KMS-11 (cell line): ENCODE results near the gene TPST1.

Experiments
- H2AFZ ChIP-seq: fragments of 200-600 bp; sonication (generic); 2 replicates; pipeline ENCODE4 v1.6.1; 2016; ENCODE audit warnings: antibody characterized with exemption, mixed run types, low read depth
- H3K27ac ChIP-seq: fragments of 200-600 bp; sonication (generic); 2 replicates; pipeline ENCODE4 v1.6.1; 2016; ENCODE audit warnings: mild to moderate bottlenecking, mixed run types
- H3K27me3 ChIP-seq: fragments of 200-600 bp; sonication (generic); 2 replicates; pipeline ENCODE4 v1.6.1; 2017; ENCODE audit warnings: mild to moderate bottlenecking, low read depth, mixed run types, moderate library complexity; ENCODE audit not compliant: insufficient read depth
- H3K36me3 ChIP-seq: fragments of 200-600 bp; sonication (generic); 2 replicates; pipeline ENCODE4 v1.6.1; 2017; ENCODE audit warnings: mild to moderate bottlenecking, mixed run types; ENCODE audit not compliant: insufficient read depth
- H3K4me1 ChIP-seq: fragments of 200-600 bp; sonication (generic); 2 replicates; pipeline ENCODE4 v1.6.1; 2016; ENCODE audit warnings: mild to moderate bottlenecking, low read depth, mixed run types; ENCODE audit not compliant: poor library complexity, severe bottlenecking
- H3K4me2 ChIP-seq: fragments of 200-600 bp; sonication (generic); 2 replicates; pipeline ENCODE4 v1.7.0; 2016; ENCODE audit warnings: mild to moderate bottlenecking, mixed run types
- H3K4me3 ChIP-seq: fragments of 200-600 bp; sonication (generic); IDR thresholded peaks from 2 replicates; pipeline ENCODE4 v1.6.1; 2017; ENCODE audit warnings: low read depth, low read length, mixed read lengths; ENCODE audit not compliant: insufficient read depth
- H3K79me2 ChIP-seq: fragments of 200-600 bp; sonication (generic); 2 replicates; pipeline ENCODE4 v1.6.1; 2016; ENCODE audit warnings: low read depth, mixed run types; ENCODE audit not compliant: insufficient read depth
- H3K9ac ChIP-seq: fragments of 200-600 bp; sonication (generic); 2 replicates; pipeline ENCODE4 v1.6.1; 2016; ENCODE audit warnings: mild to moderate bottlenecking, mixed run types
- H4K20me1 ChIP-seq: fragments of 200-600 bp; sonication (generic); 2 replicates; pipeline ENCODE4 v1.6.1; 2016; ENCODE audit warnings: mild to moderate bottlenecking, mixed run types; ENCODE audit not compliant: insufficient read depth
- TF ChIP-seq, protein P1 (sequence below): fragments of 200-600 bp; sonication (generic); conservative IDR thresholded peaks from 2 replicates; pipeline ENCODE4 v1.6.1; 2017; ENCODE audit warnings: low read depth, mild to moderate bottlenecking, antibody characterized with exemption, low read length, moderate library complexity, mixed read lengths

Gene TPST1

DNA sequence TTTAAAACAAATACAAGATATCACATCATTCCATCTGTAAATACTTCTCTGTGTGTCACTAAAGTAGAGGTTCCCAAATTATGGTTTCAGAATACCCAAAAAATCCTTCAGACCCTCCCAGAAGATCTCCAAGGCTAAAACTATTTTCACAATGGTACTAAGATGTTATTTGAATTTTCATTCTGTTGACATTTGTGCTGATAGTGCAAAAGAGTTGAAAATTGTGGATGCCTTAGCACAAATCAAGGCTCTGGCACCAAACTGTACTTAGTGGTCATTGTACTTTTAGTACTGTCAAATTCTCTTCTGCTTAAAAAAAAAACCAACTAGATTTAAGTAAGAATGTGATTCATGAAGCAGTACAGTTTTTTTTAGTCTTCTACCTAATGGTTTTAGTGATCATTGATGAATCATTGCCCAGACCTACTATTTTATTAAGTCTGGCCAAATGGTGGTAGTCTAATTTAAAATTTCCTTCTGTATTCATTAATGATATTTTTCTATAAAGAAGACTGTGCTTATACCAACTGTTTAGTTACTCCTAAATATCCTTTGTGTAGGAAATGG, 50.5 kb downstream of the TPST1 start:
- Histone ChIP-seq H3K36me3 (no peaks in the 10 kb centered on the region), H3K27ac (peak overlapping the region; percentile 37; the same call in 1 of the 2 replicates), H3K27me3 (no peaks in the 10 kb centered on the region), H3K9ac (no peak overlapping the region), H3K4me2 (peak overlapping the region; percentile 8; the same call in 1 of the 2 replicates), H2AFZ (no peak overlapping the region), H3K4me3 (no peak overlapping the region), H3K79me2 (peaks cover 64% of the 10 kb centered on the region), H4K20me1 (peaks cover 4% of the 10 kb centered on the region; the same call in 1 of the 2 replicates), H3K4me1 (peaks cover 61% of the 10 kb centered on the region)
- TF ChIP-seq, protein P1, sequence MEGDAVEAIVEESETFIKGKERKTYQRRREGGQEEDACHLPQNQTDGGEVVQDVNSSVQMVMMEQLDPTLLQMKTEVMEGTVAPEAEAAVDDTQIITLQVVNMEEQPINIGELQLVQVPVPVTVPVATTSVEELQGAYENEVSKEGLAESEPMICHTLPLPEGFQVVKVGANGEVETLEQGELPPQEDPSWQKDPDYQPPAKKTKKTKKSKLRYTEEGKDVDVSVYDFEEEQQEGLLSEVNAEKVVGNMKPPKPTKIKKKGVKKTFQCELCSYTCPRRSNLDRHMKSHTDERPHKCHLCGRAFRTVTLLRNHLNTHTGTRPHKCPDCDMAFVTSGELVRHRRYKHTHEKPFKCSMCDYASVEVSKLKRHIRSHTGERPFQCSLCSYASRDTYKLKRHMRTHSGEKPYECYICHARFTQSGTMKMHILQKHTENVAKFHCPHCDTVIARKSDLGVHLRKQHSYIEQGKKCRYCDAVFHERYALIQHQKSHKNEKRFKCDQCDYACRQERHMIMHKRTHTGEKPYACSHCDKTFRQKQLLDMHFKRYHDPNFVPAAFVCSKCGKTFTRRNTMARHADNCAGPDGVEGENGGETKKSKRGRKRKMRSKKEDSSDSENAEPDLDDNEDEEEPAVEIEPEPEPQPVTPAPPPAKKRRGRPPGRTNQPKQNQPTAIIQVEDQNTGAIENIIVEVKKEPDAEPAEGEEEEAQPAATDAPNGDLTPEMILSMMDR = no peak

DNA sequence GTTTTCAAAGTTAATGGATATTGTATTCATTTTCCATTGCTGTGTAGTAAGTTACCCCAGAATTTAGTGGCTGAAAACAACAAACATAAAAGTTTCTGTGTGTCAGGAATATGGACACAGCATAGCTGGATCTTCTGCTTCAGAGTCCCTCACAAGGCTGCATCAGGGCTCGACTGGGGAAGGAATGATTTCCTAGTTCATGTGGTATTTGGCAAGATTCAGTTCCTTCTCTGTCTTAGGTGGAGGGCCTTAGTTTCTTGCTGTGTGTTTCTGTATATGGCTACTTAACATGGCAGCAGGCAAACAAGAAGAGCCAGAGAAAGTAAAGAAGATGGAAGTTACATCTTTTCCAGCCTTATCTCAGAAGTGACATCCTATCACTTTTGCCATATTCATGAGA, 51.1 kb downstream of the TPST1 start:
- TF ChIP-seq, protein P1 = no peak
- Histone ChIP-seq H3K27ac (peak overlapping the region; percentile 37; the same call in 1 of the 2 replicates), H3K36me3 (no peaks in the 10 kb centered on the region), H4K20me1 (no peaks in the 10 kb centered on the region), H2AFZ (no peak overlapping the region), H3K4me1 (peaks cover 56% of the 10 kb centered on the region), H3K4me2 (peak overlapping the region; percentile 77; the same call in 1 of the 2 replicates), H3K4me3 (no peak overlapping the region), H3K79me2 (peaks cover 67% of the 10 kb centered on the region), H3K9ac (no peak overlapping the region), H3K27me3 (no peaks in the 10 kb centered on the region)

DNA sequence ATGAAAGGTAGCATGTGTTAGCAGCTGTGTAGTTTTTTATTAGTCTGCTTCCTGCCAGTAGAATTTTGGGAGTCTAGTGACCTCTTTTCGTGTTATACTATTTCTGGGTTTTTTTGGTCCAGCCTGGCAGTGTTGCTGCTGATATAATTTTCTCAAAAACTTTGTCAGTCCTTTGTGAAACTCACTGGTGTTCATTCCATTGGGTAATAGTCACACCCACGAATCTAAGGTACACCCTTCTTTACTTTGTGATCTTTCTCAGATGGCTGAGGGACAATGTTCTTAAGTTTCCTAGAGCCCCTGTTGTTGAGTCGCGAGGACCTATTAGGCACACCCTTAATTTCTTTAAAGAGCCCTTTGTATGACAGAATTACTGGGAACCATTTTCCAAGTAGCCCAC, 52.3 kb downstream of the TPST1 start:
- Histone ChIP-seq H3K4me2 (peak overlapping the region; percentile 77), H3K27me3 (no peaks in the 10 kb centered on the region), H3K36me3 (no peaks in the 10 kb centered on the region), H3K4me1 (peaks cover 56% of the 10 kb centered on the region), H3K79me2 (peaks cover 75% of the 10 kb centered on the region), H3K9ac (no peak overlapping the region; the same call in 1 of the 2 replicates), H4K20me1 (no peaks in the 10 kb centered on the region), H2AFZ (no peak overlapping the region), H3K4me3 (no peak overlapping the region), H3K27ac (peak overlapping the region; percentile 37; the same call in 1 of the 2 replicates)
- TF ChIP-seq, protein P1 = no peak

- Histone ChIP-seq H3K4me2 (peak overlapping the region; percentile 77), H2AFZ (no peak overlapping the region), H4K20me1 (no peaks in the 10 kb centered on the region), H3K36me3 (no peaks in the 10 kb centered on the region), H3K27ac (peak overlapping the region; percentile 37; the same call in 1 of the 2 replicates), H3K4me1 (peaks cover 56% of the 10 kb centered on the region), H3K79me2 (peaks cover 72% of the 10 kb centered on the region), H3K9ac (no peak overlapping the region), H3K27me3 (no peaks in the 10 kb centered on the region), H3K4me3 (no peak overlapping the region)
- TF ChIP-seq, protein P1 = no peak
Observed at GRCh38 chr7:66258409-66258808, 53.3 kb downstream of the TPST1 start.
